ENCODE data around the gene POMT1. TPM values are rescaled to one million over a fixed set of nuclear protein-coding genes. Genes with fewer than 3 reads are reported as not detected.

POMT1 gene
- total RNA-seq, 2 experiments from 2014 or later, result 19.4 to 21.5 TPM

DNA sequence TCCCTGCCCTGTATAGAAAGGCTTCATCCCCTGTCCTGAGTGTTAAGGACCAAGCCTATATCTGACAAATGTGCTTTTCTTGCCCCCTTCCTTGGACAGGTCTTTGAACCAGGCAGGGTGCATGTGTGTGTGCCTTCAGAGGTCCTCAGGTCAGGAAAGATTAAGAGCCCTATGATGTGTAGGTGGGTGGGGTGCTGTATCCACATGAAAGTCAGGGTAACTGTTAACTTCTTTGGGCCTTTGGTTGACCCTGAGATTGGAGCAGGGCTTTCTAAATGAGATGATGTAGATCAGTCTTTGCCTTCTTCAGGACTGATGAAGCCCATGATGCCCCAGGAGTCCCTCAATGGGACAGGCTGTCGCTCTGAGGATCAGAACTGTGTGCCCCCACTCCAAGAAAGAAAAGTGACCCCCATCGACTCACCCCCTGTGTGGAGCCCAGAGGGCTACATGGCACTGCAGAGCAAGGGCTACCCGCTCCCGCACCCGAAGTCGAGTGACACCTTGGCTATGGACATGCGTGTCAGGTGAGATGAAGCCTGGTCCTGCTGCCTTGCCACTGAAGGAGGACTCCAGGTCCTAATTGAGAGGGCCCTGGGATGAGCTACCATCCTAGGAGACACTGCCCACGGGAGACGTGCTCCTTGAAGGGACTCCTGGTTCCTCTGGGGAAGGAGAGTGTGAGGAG, 29.4 kb upstream of the POMT1 start:
- H3K9me3 Mint-ChIP-seq, result no peaks in the 10 kb centered on the region
- peak overlapping the region; percentile 48 for H3K27ac Mint-ChIP-seq
- no peaks in the 10 kb centered on the region for H3K27me3 Mint-ChIP-seq
- peaks cover 2% of the 10 kb centered on the region for H3K4me1 Mint-ChIP-seq
- H3K4me3 Mint-ChIP-seq, result no peak overlapping the region
- peaks cover 45% of the 10 kb centered on the region for H3K36me3 Mint-ChIP-seq
- DNase-seq, result no peak

DNA sequence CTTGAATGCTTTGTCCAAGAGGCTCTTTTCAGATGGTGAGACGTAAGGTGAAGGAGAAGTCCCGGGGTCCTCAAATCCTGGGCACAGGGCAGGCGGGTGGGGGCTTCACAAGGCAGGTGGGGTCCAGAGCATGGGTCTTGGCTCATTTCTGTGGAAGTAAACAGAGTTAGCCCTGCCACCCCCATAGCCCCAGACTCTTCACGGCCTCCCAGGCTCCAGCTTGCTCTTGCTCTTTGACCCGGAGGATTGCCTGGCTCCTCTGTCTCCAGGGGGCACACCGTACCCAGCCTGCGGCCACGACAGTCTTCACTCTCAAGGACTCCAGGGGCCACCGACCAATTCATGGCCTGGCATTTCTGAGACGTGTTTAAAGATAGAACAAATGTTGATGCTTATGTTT, 28.8 kb upstream of the POMT1 start:
- peaks cover 2% of the 10 kb centered on the region for H3K4me1 Mint-ChIP-seq
- no peak overlapping the region for H3K4me3 Mint-ChIP-seq
- H3K9me3 Mint-ChIP-seq, result no peaks in the 10 kb centered on the region
- DNase-seq, result no peak
- no peak overlapping the region for H3K27ac Mint-ChIP-seq
- peaks cover 43% of the 10 kb centered on the region for H3K36me3 Mint-ChIP-seq
- no peaks in the 10 kb centered on the region for H3K27me3 Mint-ChIP-seq

- H3K4me3 Mint-ChIP-seq, result no peak overlapping the region
- peaks cover 5% of the 10 kb centered on the region for H3K4me1 Mint-ChIP-seq
- H3K36me3 Mint-ChIP-seq, result peaks cover 42% of the 10 kb centered on the region
- no peak for DNase-seq
- H3K27ac Mint-ChIP-seq, result peak overlapping the region; percentile 62
- no peaks in the 10 kb centered on the region for H3K9me3 Mint-ChIP-seq
- H3K27me3 Mint-ChIP-seq, result no peaks in the 10 kb centered on the region
Measured at GRCh38 chr9:131474711-131475110, 28.0 kb upstream of the POMT1 start.

- Mint-ChIP-seq H3K4me1 (peaks cover 8% of the 10 kb centered on the region), H3K4me3 (no peak overlapping the region), H3K9me3 (no peaks in the 10 kb centered on the region), H3K27me3 (no peaks in the 10 kb centered on the region), H3K27ac (peak overlapping the region; percentile 62), H3K36me3 (peaks cover 36% of the 10 kb centered on the region)
- no peak for DNase-seq
Measured at GRCh38 chr9:131475111-131475955, 27.4 kb upstream of the POMT1 start.

DNA sequence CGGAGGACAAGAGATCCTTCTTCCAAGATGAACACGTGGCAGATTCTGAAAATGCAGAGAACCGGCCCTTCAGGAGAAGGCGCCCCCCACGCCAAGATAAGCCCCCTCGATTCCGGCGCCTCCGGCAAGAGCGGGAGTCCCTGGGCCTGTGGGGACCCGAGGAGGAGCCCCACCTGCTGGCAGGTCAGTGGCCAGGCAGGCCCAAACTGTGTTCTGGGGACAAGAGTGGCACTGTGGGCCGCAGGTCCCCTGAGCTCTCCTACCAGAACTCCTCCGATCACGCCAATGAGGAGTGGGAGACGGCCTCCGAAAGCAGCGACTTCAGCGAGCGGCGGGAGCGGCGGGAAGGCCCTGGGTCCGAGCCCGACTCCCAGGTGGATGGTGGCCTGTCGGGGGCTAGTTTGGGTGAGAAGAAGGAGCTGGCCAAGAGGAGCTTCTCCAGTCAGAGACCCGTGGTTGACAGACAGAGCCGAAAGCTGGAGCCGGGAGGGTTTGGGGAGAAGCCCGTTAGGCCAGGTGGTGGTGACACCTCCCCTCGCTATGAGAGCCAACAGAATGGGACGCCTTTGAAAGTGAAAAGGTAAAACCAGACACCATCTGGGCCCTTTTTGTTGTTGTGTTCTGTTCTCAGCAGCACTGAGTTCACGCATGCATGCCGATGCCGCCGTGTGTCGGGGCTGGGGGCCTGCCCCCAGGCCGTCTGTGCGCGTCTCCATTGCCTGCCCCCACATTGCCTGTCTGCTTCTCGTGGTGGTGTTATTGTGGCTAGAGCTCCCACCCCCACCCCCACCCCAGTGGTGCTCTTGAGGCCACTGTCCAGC, 26.6 kb upstream of the POMT1 start:
- Mint-ChIP-seq H3K36me3 (peaks cover 28% of the 10 kb centered on the region), H3K27me3 (no peaks in the 10 kb centered on the region), H3K4me1 (peaks cover 8% of the 10 kb centered on the region), H3K27ac (no peak overlapping the region), H3K4me3 (no peak overlapping the region), H3K9me3 (no peaks in the 10 kb centered on the region)
- DNase-seq, result no peak

DNA sequence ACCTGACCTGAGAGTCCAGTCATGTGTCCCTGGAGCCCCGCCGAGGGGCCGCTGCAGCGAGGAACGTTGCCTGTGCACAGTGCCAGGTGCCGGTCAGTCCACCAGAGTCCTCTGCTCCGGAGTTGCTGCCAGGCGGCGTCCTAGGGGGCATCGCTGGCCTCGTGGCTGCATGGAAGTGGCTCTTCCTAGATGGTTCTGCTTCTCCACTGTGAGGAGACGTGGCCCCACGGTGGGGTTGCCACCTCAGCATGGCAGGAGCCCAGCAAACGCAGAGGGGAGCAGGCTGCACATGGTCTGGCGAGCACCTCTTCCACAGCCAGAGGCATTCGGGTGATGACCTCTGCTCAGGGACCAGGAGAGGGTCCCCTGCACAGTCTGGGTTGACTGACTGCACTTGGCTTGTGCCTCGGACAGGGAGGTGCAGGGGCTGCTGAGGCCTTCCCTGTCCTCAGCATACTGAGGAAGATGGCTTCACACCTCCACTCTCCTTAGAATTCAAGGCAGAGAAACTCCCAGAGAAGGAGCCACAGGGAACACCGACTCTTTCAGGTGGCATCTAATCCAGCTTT, 25.9 kb upstream of the POMT1 start:
- H3K27ac Mint-ChIP-seq, result no peak overlapping the region
- no peak overlapping the region for H3K4me3 Mint-ChIP-seq
- H3K27me3 Mint-ChIP-seq, result no peaks in the 10 kb centered on the region
- H3K36me3 Mint-ChIP-seq, result peaks cover 24% of the 10 kb centered on the region
- peaks cover 8% of the 10 kb centered on the region for H3K4me1 Mint-ChIP-seq
- no peak for DNase-seq
- no peaks in the 10 kb centered on the region for H3K9me3 Mint-ChIP-seq

DNA sequence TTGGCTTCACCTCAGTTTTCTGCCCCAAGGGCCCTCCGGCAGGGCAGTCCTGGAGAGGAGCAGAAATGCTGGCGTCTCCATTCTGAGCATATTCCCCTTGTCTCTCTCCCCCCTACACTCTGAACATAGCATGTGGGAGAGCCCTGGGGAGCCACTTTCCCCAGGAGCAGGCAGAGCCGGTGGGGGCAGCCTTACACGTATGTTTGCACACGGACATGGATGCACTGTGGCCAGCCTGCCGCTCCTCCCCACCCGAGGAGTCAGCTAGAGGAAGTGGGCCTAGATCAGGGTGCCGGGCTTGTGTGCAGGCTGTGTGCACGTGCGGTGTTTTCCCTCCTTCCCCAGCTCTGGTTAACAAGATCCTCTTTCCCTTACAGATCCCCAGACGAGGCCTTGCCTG, 25.4 kb upstream of the POMT1 start:
- no peak for DNase-seq
- Mint-ChIP-seq H3K27ac (no peak overlapping the region), H3K9me3 (no peaks in the 10 kb centered on the region), H3K4me3 (no peak overlapping the region), H3K4me1 (peaks cover 8% of the 10 kb centered on the region), H3K27me3 (no peaks in the 10 kb centered on the region), H3K36me3 (peaks cover 27% of the 10 kb centered on the region)

DNA sequence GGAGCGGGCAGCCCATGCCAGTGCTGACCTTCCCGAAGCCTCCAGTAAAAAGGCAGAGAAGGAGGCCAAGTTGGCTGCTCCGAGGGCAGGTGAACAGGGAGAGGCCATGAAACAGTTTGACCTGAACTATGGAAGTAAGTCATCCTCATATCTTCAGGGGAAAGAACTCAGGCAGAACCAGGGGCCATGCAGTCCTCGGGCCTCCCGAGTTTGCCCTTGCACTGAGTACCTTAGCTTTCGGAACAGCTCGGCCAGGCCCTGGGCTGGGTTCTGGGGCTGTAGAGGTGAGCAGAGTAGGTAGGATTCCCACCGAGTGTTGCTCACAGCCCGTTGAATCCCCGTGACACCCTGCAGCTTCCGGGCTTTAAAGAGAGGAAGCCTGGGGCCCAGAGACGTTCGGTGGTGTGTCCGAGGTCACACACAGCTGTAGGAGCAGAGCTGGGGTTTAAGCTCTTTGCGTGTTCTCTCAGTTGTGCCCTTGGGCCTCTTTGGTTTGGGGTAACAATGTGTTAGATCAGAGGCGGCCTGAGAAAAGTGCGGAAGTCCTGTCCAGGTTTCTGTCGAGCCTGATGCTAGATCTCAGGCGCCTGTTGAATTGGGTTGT, 24.8 kb upstream of the POMT1 start:
- Mint-ChIP-seq H3K27me3 (no peaks in the 10 kb centered on the region), H3K27ac (no peak overlapping the region), H3K4me1 (peaks cover 8% of the 10 kb centered on the region), H3K36me3 (peaks cover 25% of the 10 kb centered on the region), H3K9me3 (no peaks in the 10 kb centered on the region), H3K4me3 (no peak overlapping the region)
- DNase-seq, result no peak

DNA sequence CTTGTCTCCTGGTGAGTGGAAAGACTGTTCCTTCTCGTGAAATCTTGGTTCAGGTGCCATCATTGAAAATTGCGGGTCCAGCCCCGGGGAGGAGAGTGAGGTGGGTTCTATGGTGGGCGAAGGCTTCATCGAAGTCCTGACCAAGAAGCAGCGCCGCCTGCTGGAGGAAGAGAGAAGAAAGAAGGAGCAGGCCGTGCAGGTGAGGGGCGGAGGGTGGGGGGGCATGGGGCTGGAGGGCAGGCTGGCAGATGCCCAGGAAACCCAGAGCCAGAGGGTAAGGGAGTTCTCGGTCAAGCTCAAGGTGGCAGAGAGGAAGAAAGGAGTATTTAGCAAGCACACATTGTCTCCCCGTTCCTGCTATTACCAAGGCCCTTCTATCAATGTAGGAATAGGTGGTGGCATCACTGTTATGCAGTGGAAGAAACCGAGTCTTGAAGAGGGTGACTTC, 24.3 kb upstream of the POMT1 start:
- no peaks in the 10 kb centered on the region for H3K27me3 Mint-ChIP-seq
- no peaks in the 10 kb centered on the region for H3K9me3 Mint-ChIP-seq
- no peak overlapping the region for H3K27ac Mint-ChIP-seq
- H3K4me1 Mint-ChIP-seq, result peaks cover 7% of the 10 kb centered on the region
- H3K4me3 Mint-ChIP-seq, result no peak overlapping the region
- H3K36me3 Mint-ChIP-seq, result peaks cover 24% of the 10 kb centered on the region
- peak; percentile 47 for DNase-seq

GRCh38 chr9:131478911-131479310, 23.8 kb upstream of the POMT1 start:
- H3K4me3 Mint-ChIP-seq, result no peak overlapping the region
- no peak for DNase-seq
- no peaks in the 10 kb centered on the region for H3K27me3 Mint-ChIP-seq
- H3K36me3 Mint-ChIP-seq, result peaks cover 24% of the 10 kb centered on the region
- H3K4me1 Mint-ChIP-seq, result peaks cover 7% of the 10 kb centered on the region
- peak overlapping the region; percentile 3 for H3K27ac Mint-ChIP-seq
- no peaks in the 10 kb centered on the region for H3K9me3 Mint-ChIP-seq

- Mint-ChIP-seq H3K9me3 (no peaks in the 10 kb centered on the region), H3K36me3 (peaks cover 19% of the 10 kb centered on the region), H3K4me3 (no peak overlapping the region), H3K4me1 (peaks cover 7% of the 10 kb centered on the region), H3K27me3 (no peaks in the 10 kb centered on the region), H3K27ac (peak overlapping the region; percentile 8)
- DNase-seq, result no peak
Measured at GRCh38 chr9:131480258-131480657, 22.5 kb upstream of the POMT1 start.

DNA sequence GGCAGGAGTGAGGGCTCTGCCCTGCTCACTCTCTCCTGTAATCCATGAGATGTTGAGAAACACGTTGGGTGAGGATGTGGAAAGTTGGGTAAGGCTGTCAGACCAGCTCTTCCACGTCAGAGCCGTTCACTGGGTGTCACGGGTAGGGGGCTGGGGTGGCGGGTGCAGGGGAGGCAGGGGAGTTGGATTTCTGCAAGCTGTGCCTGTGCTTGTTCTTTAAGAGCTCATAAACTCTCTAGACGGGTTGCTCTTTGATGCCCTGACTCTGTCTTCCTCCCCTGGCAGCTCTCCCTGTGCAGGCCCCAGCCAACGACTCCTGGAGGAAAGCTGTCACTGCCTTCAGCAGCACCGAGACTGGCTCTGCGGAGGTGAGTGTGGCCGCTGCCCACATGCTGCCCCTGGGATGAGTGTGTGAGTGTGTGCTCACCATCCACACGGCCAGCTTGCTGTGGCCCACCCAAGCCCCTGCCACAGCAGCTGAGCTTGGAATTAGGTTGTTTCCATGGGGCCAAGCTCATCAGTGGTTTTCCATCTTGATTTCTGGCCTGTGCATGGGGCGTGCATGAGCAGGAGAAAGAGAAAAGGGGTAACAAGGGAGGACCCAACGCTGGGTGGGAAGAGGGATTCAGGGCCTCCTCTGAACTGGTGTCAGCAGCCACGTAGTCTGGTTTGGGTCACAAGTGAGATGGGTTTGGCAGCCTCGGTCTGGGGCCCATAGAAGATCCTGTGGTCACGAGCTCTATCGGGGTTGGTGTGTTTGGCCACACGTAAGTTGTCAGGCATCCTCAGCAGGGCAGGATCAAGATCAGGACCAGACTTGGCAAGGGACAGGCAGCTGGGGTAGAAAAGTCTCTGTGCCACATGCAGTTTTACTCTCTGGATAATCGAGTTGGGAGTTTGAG, 21.0 kb upstream of the POMT1 start:
- Mint-ChIP-seq H3K36me3 (peaks cover 19% of the 10 kb centered on the region), H3K27me3 (no peaks in the 10 kb centered on the region), H3K4me3 (no peak overlapping the region), H3K27ac (peak overlapping the region; percentile 29), H3K9me3 (no peaks in the 10 kb centered on the region), H3K4me1 (peaks cover 7% of the 10 kb centered on the region)
- no peak for DNase-seq

GRCh38 chr9:131482343-131483006, 20.2 kb upstream of the POMT1 start:
- no peak overlapping the region for H3K4me3 Mint-ChIP-seq
- peaks cover 7% of the 10 kb centered on the region for H3K4me1 Mint-ChIP-seq
- no peaks in the 10 kb centered on the region for H3K9me3 Mint-ChIP-seq
- peak overlapping the region; percentile 3 for H3K27ac Mint-ChIP-seq
- H3K27me3 Mint-ChIP-seq, result no peaks in the 10 kb centered on the region
- DNase-seq, result no peak
- H3K36me3 Mint-ChIP-seq, result peaks cover 17% of the 10 kb centered on the region
